PFSK-1 (cell line): ENCODE measurements around the gene DENND6B.

ENCODE experiments used
- FOXP2 ChIP-seq: optimal IDR thresholded peaks from 2 replicates; pipeline ENCODE3; 2011; ENCODE audit warnings: borderline replicate concordance, control low read depth, inconsistent platforms; ENCODE audit not compliant: insufficient read depth; ENCODE audit errors: extremely low read length, extremely low read depth
- POLR2AphosphoS5 ChIP-seq: IDR thresholded peaks from 2 replicates; pipeline ENCODE4 v1.6.1; 2012; ENCODE audit warnings: low read depth, mild to moderate bottlenecking, control low read depth, low read length, moderate library complexity
- SIN3A ChIP-seq: IDR thresholded peaks from 2 replicates; pipeline ENCODE4 v1.6.1; 2012; ENCODE audit warnings: mild to moderate bottlenecking, low read length, moderate library complexity, borderline replicate concordance; ENCODE audit not compliant: insufficient read depth
- TAF1 ChIP-seq: IDR thresholded peaks from 2 replicates; pipeline ENCODE4 v1.6.1; 2012; ENCODE audit warnings: low read length, control low read depth, borderline replicate concordance; ENCODE audit not compliant: insufficient read depth
- TF ChIP-seq, protein P1 (sequence below), 2 experiments: IDR thresholded peaks; 2 replicates each; pipeline versions ENCODE4 v1.6.1 to v1.8.0; 2011 to 2012; ENCODE audit warnings: low read depth in 2 of 2, low read length in 2 of 2, control low read depth in 1 of 2, inconsistent platforms in 1 of 2, mild to moderate bottlenecking in 1 of 2, moderate library complexity in 1 of 2; ENCODE audit not compliant: insufficient read depth in 1 of 2

Gene DENND6B

DNA sequence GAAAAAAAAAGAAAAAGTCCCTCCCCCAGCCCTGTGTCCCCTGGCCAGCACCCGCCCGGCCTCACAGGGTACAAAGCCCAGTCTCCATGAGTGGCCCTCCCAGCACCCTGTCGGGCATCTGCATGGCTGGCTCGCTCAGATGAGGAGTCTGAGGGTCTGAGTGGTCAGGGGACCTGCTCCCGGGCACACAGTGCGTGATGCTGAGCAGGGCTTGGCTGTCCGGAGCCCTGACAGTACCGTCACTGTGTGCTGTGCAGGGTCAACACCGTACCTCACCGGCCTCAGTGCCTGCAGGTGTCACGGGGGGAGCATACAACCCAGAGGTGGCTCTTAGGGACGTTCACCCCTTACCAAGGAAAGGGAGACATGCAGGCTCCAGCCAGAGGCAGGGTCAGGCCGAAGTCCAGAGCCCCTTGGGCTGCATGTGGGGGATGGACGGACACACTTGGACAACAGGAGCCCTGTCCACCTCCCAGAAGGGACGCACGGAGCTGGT, 15.8 kb downstream of the DENND6B start:
- no peak for TF ChIP-seq TAF1
- no peak for TF ChIP-seq FOXP2

DNA sequence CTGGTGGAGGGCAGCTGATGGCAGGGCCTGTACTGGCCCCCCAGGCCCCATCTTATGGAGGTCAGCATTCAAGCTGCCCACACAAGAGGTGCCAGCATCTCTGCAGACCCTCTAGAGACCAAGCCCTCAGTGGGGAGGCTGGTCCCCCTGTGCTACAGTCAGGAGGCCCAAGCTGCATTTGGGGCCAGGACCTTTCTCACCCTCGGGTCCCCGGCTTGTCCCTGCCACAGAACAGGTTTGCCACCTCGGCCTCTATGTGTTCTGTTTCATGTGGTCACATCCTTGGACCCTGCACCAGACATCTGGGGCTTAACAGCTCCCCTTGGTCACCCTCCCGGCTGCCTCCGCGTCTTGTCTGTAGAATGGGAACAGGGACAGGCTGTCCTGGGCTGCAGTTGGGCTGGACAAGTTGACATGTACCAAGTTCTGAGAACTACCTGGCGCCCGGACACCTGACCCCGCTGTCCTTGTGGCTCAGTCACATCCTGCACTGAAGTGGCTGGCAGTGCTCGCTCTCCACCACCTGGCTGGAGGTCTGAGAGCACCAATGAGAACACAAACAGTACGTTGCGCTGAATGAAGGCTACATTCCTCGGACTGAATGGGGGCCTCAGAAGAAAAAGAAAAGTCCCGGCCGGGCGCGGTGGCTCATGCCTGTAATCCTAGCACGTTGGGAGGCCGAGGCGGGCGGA, 16.6 kb downstream of the DENND6B start:
- TF ChIP-seq POLR2AphosphoS5 = no peak
- no peak for TF ChIP-seq FOXP2
- no peak for TF ChIP-seq SIN3A
- TF ChIP-seq, protein P1, sequence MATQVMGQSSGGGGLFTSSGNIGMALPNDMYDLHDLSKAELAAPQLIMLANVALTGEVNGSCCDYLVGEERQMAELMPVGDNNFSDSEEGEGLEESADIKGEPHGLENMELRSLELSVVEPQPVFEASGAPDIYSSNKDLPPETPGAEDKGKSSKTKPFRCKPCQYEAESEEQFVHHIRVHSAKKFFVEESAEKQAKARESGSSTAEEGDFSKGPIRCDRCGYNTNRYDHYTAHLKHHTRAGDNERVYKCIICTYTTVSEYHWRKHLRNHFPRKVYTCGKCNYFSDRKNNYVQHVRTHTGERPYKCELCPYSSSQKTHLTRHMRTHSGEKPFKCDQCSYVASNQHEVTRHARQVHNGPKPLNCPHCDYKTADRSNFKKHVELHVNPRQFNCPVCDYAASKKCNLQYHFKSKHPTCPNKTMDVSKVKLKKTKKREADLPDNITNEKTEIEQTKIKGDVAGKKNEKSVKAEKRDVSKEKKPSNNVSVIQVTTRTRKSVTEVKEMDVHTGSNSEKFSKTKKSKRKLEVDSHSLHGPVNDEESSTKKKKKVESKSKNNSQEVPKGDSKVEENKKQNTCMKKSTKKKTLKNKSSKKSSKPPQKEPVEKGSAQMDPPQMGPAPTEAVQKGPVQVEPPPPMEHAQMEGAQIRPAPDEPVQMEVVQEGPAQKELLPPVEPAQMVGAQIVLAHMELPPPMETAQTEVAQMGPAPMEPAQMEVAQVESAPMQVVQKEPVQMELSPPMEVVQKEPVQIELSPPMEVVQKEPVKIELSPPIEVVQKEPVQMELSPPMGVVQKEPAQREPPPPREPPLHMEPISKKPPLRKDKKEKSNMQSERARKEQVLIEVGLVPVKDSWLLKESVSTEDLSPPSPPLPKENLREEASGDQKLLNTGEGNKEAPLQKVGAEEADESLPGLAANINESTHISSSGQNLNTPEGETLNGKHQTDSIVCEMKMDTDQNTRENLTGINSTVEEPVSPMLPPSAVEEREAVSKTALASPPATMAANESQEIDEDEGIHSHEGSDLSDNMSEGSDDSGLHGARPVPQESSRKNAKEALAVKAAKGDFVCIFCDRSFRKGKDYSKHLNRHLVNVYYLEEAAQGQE (IDR thresholded peaks at IDR 0.05; ENCODE audit: insufficient read depth in 1 of 2, low read depth in 2 of 2, low read length in 2 of 2) = no peak
- no peak for TF ChIP-seq TAF1

DNA sequence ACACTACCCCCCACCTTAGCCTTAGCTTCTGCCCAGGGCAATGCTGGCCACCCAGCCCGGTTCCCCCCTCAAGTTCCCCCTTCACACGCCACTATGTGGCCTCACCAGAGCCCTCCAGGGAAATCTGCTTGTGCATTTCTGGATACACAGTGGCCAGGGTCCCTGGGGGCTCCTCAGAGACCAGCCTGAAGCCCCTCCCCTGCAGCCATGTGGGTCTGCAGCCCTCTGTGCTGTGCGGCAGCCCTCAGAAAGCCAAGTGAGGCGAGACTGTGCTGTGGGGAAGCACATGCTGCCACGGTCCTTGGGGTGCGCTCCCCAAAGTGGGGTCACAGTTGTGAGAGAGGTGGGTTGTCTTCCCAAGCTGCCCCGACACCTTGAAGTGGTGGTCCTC, 17.2 kb downstream of the DENND6B start:
- TF ChIP-seq, protein P1 (IDR thresholded peaks at IDR 0.05; ENCODE audit: insufficient read depth in 1 of 2, low read depth in 2 of 2, low read length in 2 of 2) = no peak
- TF ChIP-seq POLR2AphosphoS5 (no peak), SIN3A (no peak), TAF1 (no peak), FOXP2 (no peak)

DNA sequence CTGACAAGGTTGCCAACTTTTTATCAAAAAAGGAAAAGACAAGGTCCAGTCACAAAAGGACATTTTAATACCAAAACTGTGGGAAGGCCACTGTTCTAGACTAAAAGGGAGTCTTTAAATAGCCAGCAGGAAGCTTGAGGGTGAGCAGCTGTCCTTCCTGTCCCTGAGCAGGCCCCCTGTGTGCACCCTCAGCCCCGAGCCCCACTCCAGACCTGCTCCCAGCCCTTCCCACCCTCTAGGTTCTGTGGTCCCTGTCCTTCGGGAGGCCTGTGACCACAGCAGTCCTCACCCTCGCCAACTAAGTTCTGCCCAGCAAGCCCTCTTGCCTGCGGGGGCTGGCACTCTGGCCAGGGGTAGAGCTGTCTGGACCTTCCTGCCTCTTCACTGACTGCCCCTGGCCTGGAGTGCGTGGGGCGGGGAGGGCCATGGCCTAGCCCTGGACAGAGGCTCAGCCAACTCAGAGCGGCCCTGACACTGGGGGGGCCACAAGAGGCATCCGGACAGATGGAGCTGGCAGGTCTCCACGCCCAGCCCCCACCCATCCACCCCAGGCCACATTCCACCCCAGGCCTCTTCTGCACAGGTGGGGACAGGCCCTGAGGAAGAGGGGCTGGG, 17.7 kb downstream of the DENND6B start:
- no peak for TF ChIP-seq SIN3A
- TF ChIP-seq, protein P1 (IDR thresholded peaks at IDR 0.05; ENCODE audit: insufficient read depth in 1 of 2, low read depth in 2 of 2, low read length in 2 of 2) = no peak
- no peak for TF ChIP-seq POLR2AphosphoS5
- TF ChIP-seq TAF1 = no peak
- TF ChIP-seq FOXP2 = no peak

DNA sequence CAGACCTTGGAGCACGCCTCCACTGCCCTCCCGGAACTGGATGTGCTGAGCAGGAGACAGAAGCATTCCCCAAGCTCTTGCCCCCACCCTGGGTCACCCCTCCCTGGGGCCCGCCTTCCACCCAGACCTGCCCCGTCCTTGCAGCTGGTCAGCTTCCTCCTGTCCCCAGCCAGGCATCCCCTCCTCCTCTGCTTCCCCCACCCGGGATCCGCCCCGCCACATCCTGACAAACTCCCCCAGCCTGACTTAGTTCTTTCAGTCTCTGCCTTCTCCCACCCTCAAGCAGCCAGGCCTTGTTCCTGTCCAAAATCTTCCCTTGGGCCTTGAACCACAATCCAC, 18.2 kb downstream of the DENND6B start:
- TF ChIP-seq POLR2AphosphoS5 = peak; percentile 55
- TF ChIP-seq, protein P1 (IDR thresholded peaks at IDR 0.05; ENCODE audit: insufficient read depth in 1 of 2, low read depth in 2 of 2, low read length in 2 of 2) = 0 out of 4 replicates have a peak, but pooled peaks of 1 of the 2 experiments have one; percentile 28
- peak; percentile 39; the same call in 1 of the 2 replicates for TF ChIP-seq TAF1
- 0 out of 2 replicates have a peak, but pooled peaks have one; percentile 59 for TF ChIP-seq SIN3A
- TF ChIP-seq FOXP2 = peak; percentile 35
